Dendritic cell treated with granulocyte-macrophage colony-stimulating factor and Interleukin-4, amounts not matched to agents 40 ng/mL and 50 ng/mL, for 4 days (primary cell): ENCODE measurements around the gene AK5.
"Not testable (repeated sequence)": the region's sequence is repeated elsewhere in the genome, so short reads cannot be mapped to it uniquely, and the experiment has no call there.

ENCODE experiments used
- H3K27ac Mint-ChIP-seq: one replicate; pipeline ENCODE4 v1.8.0; 2022; ENCODE audit warnings: mild to moderate bottlenecking, mixed read lengths
- H3K27me3 Mint-ChIP-seq: one replicate; pipeline ENCODE4 v1.8.0; 2022; ENCODE audit warnings: mild to moderate bottlenecking, mixed read lengths
- H3K36me3 Mint-ChIP-seq: one replicate; pipeline ENCODE4 v1.8.0; 2022; ENCODE audit warnings: low read depth, mixed read lengths
- H3K4me1 Mint-ChIP-seq: one replicate; pipeline ENCODE4 v1.8.0; 2022; ENCODE audit warnings: low read depth, mixed read lengths
- H3K4me3 Mint-ChIP-seq: one replicate; pipeline ENCODE4 v1.8.0; 2022; ENCODE audit warnings: mild to moderate bottlenecking, moderate library complexity, mixed read lengths
- H3K9me3 Mint-ChIP-seq: one replicate; pipeline ENCODE4 v1.8.0; 2022; ENCODE audit warnings: mixed read lengths
- intact Hi-C: fragments of 100-400 bp; cut with micrococcal nuclease; formaldehyde crosslinking; loops from one replicate; pipeline ENCODE4 v1.15.0; 2022

Gene AK5

GRCh38 chr1:77509051-77509492 is 227.3 kb downstream of the AK5 start:
- H3K27ac Mint-ChIP-seq = no peak overlapping the region
- H3K36me3 Mint-ChIP-seq = no peaks in the 10 kb centered on the region
- no peaks in the 10 kb centered on the region for H3K27me3 Mint-ChIP-seq
- H3K9me3 Mint-ChIP-seq = no peaks in the 10 kb centered on the region
- H3K4me3 Mint-ChIP-seq = no peak overlapping the region
- intact Hi-C loops = no loop called here
- H3K4me1 Mint-ChIP-seq = peaks cover 6% of the 10 kb centered on the region

GRCh38 chr1:77509898-77510297 is 228.1 kb downstream of the AK5 start:
- Mint-ChIP-seq H3K9me3 (no peaks in the 10 kb centered on the region), H3K36me3 (no peaks in the 10 kb centered on the region), H3K27me3 (no peaks in the 10 kb centered on the region), H3K27ac (no peak overlapping the region), H3K4me1 (peaks cover 5% of the 10 kb centered on the region), H3K4me3 (no peak overlapping the region)
- intact Hi-C loops = no loop called here

- Mint-ChIP-seq H3K4me1 (no peaks in the 10 kb centered on the region), H3K9me3 (no peaks in the 10 kb centered on the region), H3K27me3 (no peaks in the 10 kb centered on the region), H3K27ac (no peak overlapping the region), H3K4me3 (no peak overlapping the region), H3K36me3 (no peaks in the 10 kb centered on the region)
- intact Hi-C loops = no loop called here
Measured at GRCh38 chr1:77511440-77511840, 229.6 kb downstream of the AK5 start.

- H3K4me3 Mint-ChIP-seq, H3K36me3 Mint-ChIP-seq, H3K27ac Mint-ChIP-seq, H3K9me3 Mint-ChIP-seq, H3K27me3 Mint-ChIP-seq, intact Hi-C loops, H3K4me1 Mint-ChIP-seq: not testable (repeated sequence)
Measured at GRCh38 chr1:77512650-77513049, 230.8 kb downstream of the AK5 start.

- Mint-ChIP-seq H3K27me3 (no peaks in the 10 kb centered on the region), H3K4me1 (no peaks in the 10 kb centered on the region), H3K9me3 (no peaks in the 10 kb centered on the region), H3K4me3 (no peak overlapping the region), H3K36me3 (no peaks in the 10 kb centered on the region), H3K27ac (no peak overlapping the region)
- intact Hi-C loops = no loop called here
Measured at GRCh38 chr1:77513839-77514763, 232.3 kb downstream of the AK5 start.

GRCh38 chr1:77514921-77515776 is 233.3 kb downstream of the AK5 start:
- Mint-ChIP-seq H3K4me1 (no peaks in the 10 kb centered on the region), H3K36me3 (no peaks in the 10 kb centered on the region), H3K4me3 (no peak overlapping the region), H3K9me3 (no peaks in the 10 kb centered on the region), H3K27me3 (no peaks in the 10 kb centered on the region), H3K27ac (no peak overlapping the region)
- intact Hi-C loops = no loop called here

GRCh38 chr1:77516106-77516505 is 234.3 kb downstream of the AK5 start:
- Mint-ChIP-seq H3K4me1 (no peaks in the 10 kb centered on the region), H3K27me3 (no peaks in the 10 kb centered on the region), H3K36me3 (no peaks in the 10 kb centered on the region), H3K9me3 (no peaks in the 10 kb centered on the region), H3K4me3 (no peak overlapping the region), H3K27ac (no peak overlapping the region)
- intact Hi-C loops = no loop called here

- Mint-ChIP-seq H3K27me3 (no peaks in the 10 kb centered on the region), H3K4me1 (no peaks in the 10 kb centered on the region), H3K27ac (no peak overlapping the region), H3K9me3 (no peaks in the 10 kb centered on the region), H3K36me3 (no peaks in the 10 kb centered on the region), H3K4me3 (no peak overlapping the region)
- intact Hi-C loops = no loop called here
Measured at GRCh38 chr1:77524038-77524437, 242.2 kb downstream of the AK5 start.

GRCh38 chr1:77531149-77531548 is 249.3 kb downstream of the AK5 start:
- H3K9me3 Mint-ChIP-seq, H3K36me3 Mint-ChIP-seq, H3K27me3 Mint-ChIP-seq, H3K4me3 Mint-ChIP-seq, H3K27ac Mint-ChIP-seq: not testable (repeated sequence)
- intact Hi-C loops = loop anchor here (10.0 kb wide), 2 partner anchors 246 to 584 kb away; partner anchors contain the start of gene AK5
- H3K4me1 Mint-ChIP-seq = peaks cover 16% of the 10 kb centered on the region

- H3K9me3 Mint-ChIP-seq, H3K27ac Mint-ChIP-seq, H3K4me3 Mint-ChIP-seq, H3K27me3 Mint-ChIP-seq, H3K36me3 Mint-ChIP-seq: not testable (repeated sequence)
- intact Hi-C loops = loop anchor here (10.0 kb wide), 2 partner anchors 247 to 583 kb away; partner anchors contain the start of gene AK5
- H3K4me1 Mint-ChIP-seq = peaks cover 16% of the 10 kb centered on the region
Measured at GRCh38 chr1:77531596-77532280, 249.9 kb downstream of the AK5 start.

- peaks cover 16% of the 10 kb centered on the region for H3K4me1 Mint-ChIP-seq
- intact Hi-C loops = loop anchor here (10.0 kb wide), 2 partner anchors 248 to 582 kb away; partner anchors contain the start of gene AK5
- H3K36me3 Mint-ChIP-seq = no peaks in the 10 kb centered on the region
- no peaks in the 10 kb centered on the region for H3K27me3 Mint-ChIP-seq
- H3K9me3 Mint-ChIP-seq = no peaks in the 10 kb centered on the region
- no peak overlapping the region for H3K4me3 Mint-ChIP-seq
- no peak overlapping the region for H3K27ac Mint-ChIP-seq
Measured at GRCh38 chr1:77532641-77533040, 250.8 kb downstream of the AK5 start.

GRCh38 chr1:77533660-77534305 is 252.0 kb downstream of the AK5 start:
- peaks cover 16% of the 10 kb centered on the region for H3K4me1 Mint-ChIP-seq
- no peaks in the 10 kb centered on the region for H3K27me3 Mint-ChIP-seq
- H3K4me3 Mint-ChIP-seq = no peak overlapping the region
- no peaks in the 10 kb centered on the region for H3K9me3 Mint-ChIP-seq
- no peaks in the 10 kb centered on the region for H3K36me3 Mint-ChIP-seq
- intact Hi-C loops = loop anchor here (1.0 to 10.0 kb wide), 3 partner anchors 249 to 581 kb away; partner anchors contain the start of gene AK5
- H3K27ac Mint-ChIP-seq = no peak overlapping the region

- intact Hi-C loops = loop anchor here (1.0 to 10.0 kb wide), 3 partner anchors 250 to 580 kb away; partner anchors contain the start of gene AK5
- peaks cover 20% of the 10 kb centered on the region for H3K4me1 Mint-ChIP-seq
- H3K27me3 Mint-ChIP-seq = no peaks in the 10 kb centered on the region
- H3K36me3 Mint-ChIP-seq = no peaks in the 10 kb centered on the region
- no peaks in the 10 kb centered on the region for H3K9me3 Mint-ChIP-seq
- no peak overlapping the region for H3K27ac Mint-ChIP-seq
- no peak overlapping the region for H3K4me3 Mint-ChIP-seq
Measured at GRCh38 chr1:77534456-77534855, 252.6 kb downstream of the AK5 start.
